Effector CD4-positive, alpha-beta T cell (primary cell): ENCODE results near the gene RBSN.
"Not testable (repeated sequence)": the region's sequence is repeated elsewhere in the genome, so short reads cannot be mapped to it uniquely, and the experiment has no call there.

Source experiments
- DNase-seq: peaks from one replicate; pipeline ENCODE4 v3.0.0-alpha.2; 2020
- total RNA-seq: gene quantifications from one replicate; lab custom pipeline; 2026; lab: John Stamatoyannopoulos, UW

The RBSN gene
- total RNA-seq = 38.5 reads per million, percentile 62 among the genes with 10 or more reads in this experiment

DNA sequence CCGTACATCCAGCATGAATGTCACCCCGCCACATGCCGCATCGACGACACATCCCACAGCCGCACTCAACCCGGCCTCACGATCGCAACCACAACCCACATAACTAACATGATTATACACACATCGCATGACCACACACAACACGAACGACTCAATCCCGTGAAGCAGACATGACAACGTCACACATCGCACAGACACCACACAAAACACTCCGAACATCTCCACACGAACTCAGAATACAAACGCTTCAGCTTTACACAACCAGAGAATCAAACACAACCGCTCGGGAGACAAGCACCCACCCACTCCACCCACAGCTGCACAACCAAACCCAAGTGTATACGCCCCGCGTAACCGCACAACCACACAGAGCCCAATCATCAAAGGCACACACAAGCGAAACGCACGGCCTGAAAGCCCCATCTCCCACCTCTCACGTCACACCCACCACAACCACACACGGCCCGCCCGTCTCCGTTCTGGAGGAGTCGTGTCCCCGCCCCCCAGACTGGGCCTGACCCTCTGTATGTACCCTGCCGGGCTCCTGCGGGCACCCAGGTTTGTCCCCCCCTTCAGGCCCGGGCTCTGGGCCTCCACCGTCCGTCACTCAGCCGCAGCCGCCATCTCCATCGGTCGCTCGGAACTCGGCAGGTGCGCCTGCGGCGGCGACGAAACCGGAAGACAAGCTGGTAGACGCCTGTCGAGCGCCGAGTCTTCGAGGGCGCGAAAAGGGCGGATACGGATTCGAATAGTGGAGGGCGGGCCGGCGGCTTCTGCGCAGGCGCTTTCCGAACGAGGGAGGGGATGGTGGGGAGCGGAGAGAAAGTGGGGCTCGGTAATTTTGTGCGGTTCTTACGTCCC is at the start of gene RBSN:
Gene RBSN (minus strand): TSS at position 646 of the 861 bp plus-strand sequence. CDS start 3,028 bp downstream, outside the sequence.
- DNase-seq = peak; percentile 93

DNA sequence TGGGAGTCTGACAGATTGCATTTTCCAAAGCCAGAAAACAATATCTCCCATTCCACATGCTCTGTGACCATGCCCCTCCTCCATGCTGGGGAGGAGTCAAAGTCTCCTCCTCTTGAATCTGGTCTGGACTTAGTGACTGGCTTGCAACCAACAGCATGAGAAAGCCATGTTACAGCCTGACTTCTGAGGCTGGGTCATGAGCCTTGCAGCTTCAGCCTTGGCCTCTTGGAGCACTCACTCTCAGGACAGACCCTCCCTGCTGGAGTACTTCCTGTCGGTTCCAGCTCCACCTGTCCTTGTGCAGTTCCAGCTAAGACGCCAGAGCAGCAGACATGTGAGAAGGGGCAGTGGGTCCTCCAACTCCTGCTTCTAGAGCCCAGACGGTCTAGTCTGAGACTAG is 49.7 kb upstream of the RBSN start:
- no peak for DNase-seq

DNA sequence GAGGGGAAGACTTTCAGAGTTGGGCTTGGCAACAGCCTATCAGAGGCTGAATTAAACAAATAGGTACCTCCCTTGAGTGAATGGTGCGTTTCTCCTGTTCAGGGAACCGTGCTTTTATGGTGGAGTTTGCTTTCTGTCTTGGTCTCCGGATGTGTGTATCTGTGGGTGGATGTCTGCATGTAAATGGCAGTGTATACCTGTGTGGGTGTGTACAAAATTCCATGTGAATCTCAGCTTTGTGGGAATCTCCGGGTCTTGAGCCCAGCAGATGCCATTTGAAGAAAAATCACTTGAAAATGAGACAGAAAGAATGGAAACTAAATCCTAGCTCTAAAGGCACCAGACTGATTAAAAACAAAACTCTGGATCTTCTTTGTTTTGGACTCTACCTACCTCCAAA is 37.9 kb upstream of the RBSN start:
- DNase-seq = not testable (repeated sequence)

- DNase-seq = not testable (repeated sequence)
Measured at GRCh38 chr3:15134968-15135367, 36.0 kb upstream of the RBSN start.

DNA sequence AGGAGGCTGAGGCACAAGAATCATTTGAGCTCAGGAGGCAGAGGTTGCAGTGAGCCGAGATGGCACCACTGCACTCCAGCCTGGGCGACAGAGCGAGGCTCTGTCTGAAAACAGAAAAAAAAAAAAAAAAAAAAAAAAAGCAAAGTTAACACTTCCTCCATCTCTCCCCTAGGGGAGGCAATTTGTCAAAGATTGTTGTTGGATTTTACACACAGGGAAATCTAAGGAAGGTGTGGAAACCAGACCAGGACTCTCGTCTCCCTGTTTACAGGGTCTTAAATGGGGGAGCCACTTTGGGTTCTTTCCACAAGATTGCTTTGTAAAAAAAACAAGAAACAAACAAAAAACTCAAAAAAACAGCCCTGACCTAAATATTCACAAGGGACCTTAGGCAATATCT is 29.5 kb upstream of the RBSN start:
- not testable (repeated sequence) for DNase-seq

DNA sequence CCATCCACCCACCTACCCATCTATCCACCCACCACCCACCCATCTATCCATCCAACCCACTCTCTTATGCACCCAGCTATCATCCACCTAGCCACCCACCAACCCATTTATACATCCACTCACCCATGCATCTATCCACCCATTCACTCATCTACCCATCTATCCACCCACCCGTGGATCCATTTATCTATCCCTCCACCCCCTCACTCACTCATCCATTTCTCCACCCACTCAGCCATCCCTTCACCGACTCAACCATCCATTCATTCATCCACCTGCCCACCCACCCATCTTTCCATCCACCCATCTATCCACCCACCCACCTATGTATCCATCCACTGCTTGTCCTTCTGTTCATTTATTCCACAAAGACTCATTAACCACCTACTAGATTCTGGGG is 28.0 kb upstream of the RBSN start:
- not testable (repeated sequence) for DNase-seq

DNA sequence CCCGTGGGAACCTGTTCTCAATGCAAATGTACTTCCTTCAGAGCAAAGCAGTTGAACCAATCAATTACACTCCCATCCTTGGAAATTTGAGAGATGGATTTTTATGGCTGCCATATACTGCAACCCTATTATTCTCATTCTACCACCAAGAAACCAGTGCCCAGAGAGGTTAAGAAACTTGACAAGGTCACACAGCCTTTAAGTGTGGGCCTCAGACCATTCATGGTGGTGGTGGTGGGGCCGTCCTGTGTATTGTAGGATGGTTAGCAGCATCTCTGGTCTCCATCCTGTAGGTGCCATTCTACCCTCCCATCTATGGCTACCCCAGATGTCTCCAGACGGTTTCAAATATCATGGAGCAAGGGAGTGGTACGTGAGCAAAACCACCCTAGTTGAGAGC is 23.4 kb upstream of the RBSN start:
- no peak for DNase-seq

DNA sequence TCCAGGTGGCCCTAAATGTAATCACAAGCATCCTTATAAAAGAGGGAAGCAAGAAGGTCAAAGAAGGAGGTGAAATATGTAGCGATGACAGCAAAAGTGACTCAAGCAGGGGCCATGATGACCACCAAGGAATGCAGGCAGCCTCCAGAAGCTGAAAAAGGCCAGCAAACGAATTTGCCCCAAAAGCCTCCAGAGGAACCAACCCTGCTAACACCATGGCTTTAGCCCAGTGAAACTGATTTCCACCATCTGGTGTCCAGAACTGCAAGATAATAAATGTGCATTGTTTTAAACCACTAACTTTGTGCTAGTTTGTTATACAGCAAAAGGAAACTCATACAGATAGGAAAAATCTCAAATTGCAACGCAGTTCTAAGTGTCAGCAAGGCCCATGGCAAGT is 23.0 kb upstream of the RBSN start:
- no peak for DNase-seq

DNA sequence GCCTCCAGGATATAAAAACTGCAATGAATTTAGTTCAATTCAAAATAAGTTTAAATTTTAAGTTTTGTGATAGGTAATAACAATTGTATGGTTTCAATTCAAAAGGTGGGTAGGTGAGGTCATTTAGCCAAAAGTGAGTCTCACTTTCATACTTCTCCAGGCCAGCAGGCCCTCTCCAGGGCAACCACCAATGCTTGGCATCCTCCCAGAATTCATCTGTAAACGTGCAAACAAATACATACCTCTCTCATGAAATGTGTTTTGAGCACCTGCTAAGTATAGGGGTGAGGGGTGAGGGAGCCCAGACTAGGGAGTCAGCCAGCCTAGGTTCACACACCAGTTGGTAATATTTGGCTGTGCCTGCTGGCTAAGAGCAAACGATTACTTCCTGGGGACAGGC is 22.0 kb upstream of the RBSN start:
- DNase-seq = no peak

- DNase-seq = no peak
Measured at GRCh38 chr3:15117011-15117410, 18.1 kb upstream of the RBSN start.

GRCh38 chr3:15116032-15116669 is 17.2 kb upstream of the RBSN start:
- no peak for DNase-seq

- DNase-seq = no peak
Measured at GRCh38 chr3:15114466-15115358, 15.8 kb upstream of the RBSN start.

- DNase-seq = no peak
Measured at GRCh38 chr3:15113884-15114283, 14.9 kb upstream of the RBSN start.

DNA sequence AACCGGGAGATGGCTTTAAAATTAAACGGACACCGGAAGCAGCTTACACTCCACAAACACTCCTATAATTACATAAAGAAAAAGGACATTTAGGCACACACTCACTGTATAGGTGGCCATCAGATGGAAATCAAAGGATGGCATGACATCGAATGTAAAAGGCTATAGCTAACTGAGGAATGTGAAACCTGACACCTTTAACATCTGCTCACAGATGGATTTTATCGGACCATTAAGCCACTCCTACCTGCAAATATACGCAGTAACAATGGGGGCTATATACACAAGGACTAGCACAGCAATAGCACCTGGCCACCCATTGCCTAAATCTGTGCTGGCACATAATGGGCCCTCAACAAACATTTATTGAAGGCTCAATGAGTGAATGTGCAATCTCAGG is 14.5 kb upstream of the RBSN start:
- DNase-seq = no peak

GRCh38 chr3:15112011-15112410 is 13.1 kb upstream of the RBSN start:
- DNase-seq = no peak

GRCh38 chr3:15110206-15110605 is 11.3 kb upstream of the RBSN start:
- no peak for DNase-seq

DNA sequence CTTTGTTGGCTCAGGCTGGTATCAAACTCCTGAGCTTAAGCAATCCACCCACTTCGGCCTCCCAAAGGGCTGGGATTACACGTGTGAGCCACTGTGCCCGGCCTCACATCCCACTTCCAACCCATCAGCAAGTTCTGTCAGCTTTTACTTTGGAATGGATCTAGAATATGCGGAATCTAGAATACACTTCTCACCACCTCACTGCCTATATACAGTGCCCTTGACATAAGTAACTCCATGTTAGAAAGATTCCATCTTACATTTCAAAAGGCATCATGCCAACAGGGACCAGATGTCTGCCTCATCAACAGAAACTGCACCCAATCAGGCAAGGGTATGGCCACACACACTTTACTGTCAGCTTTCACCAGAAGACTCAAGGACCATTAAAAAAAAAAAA is 9.9 kb upstream of the RBSN start:
- no peak for DNase-seq

GRCh38 chr3:15108082-15108545 is 9.2 kb upstream of the RBSN start:
- DNase-seq = peak; percentile 62

- no peak for DNase-seq
Measured at GRCh38 chr3:15107075-15107947, 8.4 kb upstream of the RBSN start.

DNA sequence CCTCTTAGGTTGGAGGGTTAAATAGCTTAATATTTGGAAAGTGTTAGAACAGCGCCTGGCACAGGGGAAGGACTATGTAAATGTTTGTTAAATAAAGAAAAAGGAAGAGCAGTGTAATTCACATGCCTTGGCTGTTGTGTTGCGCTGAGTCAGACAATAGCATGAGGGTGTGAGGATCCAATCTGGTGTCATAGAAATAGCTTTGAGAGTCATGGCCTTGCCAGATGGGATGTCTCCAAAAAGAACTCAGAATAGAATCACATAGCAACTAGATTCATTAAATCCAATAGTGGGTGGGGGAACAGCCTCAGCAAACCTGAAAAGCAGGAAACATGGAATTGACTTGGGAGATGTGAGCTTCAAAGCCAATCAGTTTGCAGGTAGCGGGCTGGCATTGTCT is 3.9 kb upstream of the RBSN start:
- no peak for DNase-seq

- no peak for DNase-seq
Measured at GRCh38 chr3:15102256-15102655, 3.3 kb upstream of the RBSN start.
